ENCODE measurements around the gene LMO7. TPM values are rescaled to one million over a fixed set of nuclear protein-coding genes. Genes with fewer than 3 reads are reported as not detected.

The LMO7 gene
- total RNA-seq, 1 experiment from 2014 or later, result 105 TPM

DNA sequence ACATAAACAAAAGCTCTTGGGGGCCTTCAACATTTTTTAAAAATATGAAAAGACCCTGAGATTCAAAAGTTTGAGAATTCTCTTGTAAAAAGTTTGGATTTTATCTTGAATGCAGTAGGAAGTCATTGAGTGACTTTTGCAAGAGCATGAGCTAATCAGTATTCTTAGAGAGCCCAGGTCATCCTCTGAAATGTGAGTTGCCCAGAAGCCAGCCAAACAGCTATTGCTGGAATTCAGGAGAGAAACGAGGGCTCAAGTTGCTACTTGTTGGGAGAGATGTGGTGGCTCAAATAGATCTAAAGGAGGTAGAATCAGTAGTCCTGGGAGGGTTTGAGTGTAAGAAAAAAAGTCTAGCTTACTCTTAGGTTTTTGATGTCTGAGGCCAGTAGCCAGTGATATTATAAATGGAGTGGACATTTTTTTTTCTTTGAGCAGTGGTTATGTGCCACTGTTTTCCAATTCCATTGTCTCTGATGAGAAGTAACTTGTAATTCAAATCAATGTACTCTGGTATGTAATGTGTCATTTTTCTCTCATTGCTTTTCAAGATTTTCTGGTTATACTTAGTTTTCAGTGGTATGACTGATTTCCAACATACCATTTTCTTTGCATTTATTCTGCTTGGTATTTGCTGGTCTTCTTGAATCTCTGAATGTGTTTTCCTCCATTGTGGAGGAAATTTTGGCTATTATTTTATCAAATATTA is 30.7 kb downstream of the LMO7 start:
- no peaks in the 10 kb centered on the region for H3K9me3 Mint-ChIP-seq (ENCODE audit: low read depth, unreplicated experiment)
- DNase-seq, result no peak
- H3K36me3 Mint-ChIP-seq (ENCODE audit: insufficient read depth, unreplicated experiment), result no peaks in the 10 kb centered on the region
- H3K4me3 Mint-ChIP-seq (ENCODE audit: low read depth, unreplicated experiment), result no peak overlapping the region
- no peaks in the 10 kb centered on the region for H3K27me3 Mint-ChIP-seq (ENCODE audit: unreplicated experiment)
- H3K27ac Mint-ChIP-seq (ENCODE audit: unreplicated experiment), result no peak overlapping the region
- TF ChIP-seq, protein P1, sequence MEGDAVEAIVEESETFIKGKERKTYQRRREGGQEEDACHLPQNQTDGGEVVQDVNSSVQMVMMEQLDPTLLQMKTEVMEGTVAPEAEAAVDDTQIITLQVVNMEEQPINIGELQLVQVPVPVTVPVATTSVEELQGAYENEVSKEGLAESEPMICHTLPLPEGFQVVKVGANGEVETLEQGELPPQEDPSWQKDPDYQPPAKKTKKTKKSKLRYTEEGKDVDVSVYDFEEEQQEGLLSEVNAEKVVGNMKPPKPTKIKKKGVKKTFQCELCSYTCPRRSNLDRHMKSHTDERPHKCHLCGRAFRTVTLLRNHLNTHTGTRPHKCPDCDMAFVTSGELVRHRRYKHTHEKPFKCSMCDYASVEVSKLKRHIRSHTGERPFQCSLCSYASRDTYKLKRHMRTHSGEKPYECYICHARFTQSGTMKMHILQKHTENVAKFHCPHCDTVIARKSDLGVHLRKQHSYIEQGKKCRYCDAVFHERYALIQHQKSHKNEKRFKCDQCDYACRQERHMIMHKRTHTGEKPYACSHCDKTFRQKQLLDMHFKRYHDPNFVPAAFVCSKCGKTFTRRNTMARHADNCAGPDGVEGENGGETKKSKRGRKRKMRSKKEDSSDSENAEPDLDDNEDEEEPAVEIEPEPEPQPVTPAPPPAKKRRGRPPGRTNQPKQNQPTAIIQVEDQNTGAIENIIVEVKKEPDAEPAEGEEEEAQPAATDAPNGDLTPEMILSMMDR (IDR thresholded peaks at IDR 0.05; ENCODE audit: unreplicated experiment), result no peak
- no peaks in the 10 kb centered on the region for H3K4me1 Mint-ChIP-seq (ENCODE audit: low read depth, unreplicated experiment)
- intact Hi-C loops (cut with micrococcal nuclease; ENCODE audit: unreplicated experiment), result loop anchor here (10.0 kb wide), 1 partner anchor 102 kb away; no protein-coding TSS in a partner anchor
- CTCF ChIA-PET, result no interaction called here
- BruUV-seq (replicated peaks), result no TSS peak

DNA sequence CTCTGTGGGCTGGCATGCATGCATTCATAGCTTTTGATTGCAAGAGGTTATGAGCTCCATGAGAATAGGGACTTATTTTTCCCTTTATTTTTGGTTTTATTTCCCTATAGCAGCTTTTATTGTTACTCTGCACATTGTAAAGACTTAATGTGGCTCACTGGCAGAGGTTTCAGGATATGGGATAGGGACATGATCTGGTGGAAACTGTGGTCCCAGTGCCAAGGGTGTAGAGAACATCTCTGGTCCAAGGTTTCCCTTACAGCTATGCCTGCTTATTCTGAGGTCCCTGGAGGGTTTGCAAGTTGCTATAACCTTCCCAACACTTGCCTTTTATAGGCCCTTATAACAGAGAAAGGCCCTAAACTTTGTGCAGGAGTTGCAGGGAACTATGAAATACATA is 33.6 kb downstream of the LMO7 start:
- no TSS peak for BruUV-seq (replicated peaks)
- DNase-seq, result no peak
- H3K36me3 Mint-ChIP-seq (ENCODE audit: insufficient read depth, unreplicated experiment), result no peaks in the 10 kb centered on the region
- TF ChIP-seq, protein P1 (IDR thresholded peaks at IDR 0.05; ENCODE audit: unreplicated experiment), result no peak
- H3K9me3 Mint-ChIP-seq (ENCODE audit: low read depth, unreplicated experiment), result no peaks in the 10 kb centered on the region
- H3K27ac Mint-ChIP-seq (ENCODE audit: unreplicated experiment), result no peak overlapping the region
- no peak overlapping the region for H3K4me3 Mint-ChIP-seq (ENCODE audit: low read depth, unreplicated experiment)
- intact Hi-C loops (cut with micrococcal nuclease; ENCODE audit: unreplicated experiment), result loop anchor here (10.0 kb wide), 2 partner anchors 105 to 805 kb away; no protein-coding TSS in a partner anchor
- no peaks in the 10 kb centered on the region for H3K4me1 Mint-ChIP-seq (ENCODE audit: low read depth, unreplicated experiment)
- CTCF ChIA-PET, result no interaction called here
- H3K27me3 Mint-ChIP-seq (ENCODE audit: unreplicated experiment), result no peaks in the 10 kb centered on the region

DNA sequence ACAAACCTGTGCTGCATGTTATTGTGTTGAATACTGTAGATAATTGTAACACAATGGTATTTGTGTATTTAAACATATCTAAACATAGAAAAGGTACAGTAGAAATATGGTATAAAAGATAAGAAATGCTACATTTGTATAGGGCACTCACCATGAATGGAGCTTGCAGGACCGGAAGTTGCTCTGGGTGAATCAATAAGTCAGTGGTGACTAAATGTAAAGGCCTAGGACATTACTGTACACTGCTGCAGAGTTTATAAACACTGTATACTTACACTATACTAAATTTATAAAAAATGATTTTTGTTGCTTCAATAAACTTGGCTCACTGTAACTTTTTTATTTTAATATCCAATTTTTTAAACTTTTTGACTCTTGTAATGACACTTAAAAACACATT is 34.4 kb downstream of the LMO7 start:
- CTCF ChIA-PET, result no interaction called here
- no peak overlapping the region for H3K4me3 Mint-ChIP-seq (ENCODE audit: low read depth, unreplicated experiment)
- no peak for DNase-seq
- no peaks in the 10 kb centered on the region for H3K36me3 Mint-ChIP-seq (ENCODE audit: insufficient read depth, unreplicated experiment)
- TF ChIP-seq, protein P1 (IDR thresholded peaks at IDR 0.05; ENCODE audit: unreplicated experiment), result no peak
- BruUV-seq (replicated peaks), result no TSS peak
- H3K4me1 Mint-ChIP-seq (ENCODE audit: low read depth, unreplicated experiment), result no peaks in the 10 kb centered on the region
- no peaks in the 10 kb centered on the region for H3K9me3 Mint-ChIP-seq (ENCODE audit: low read depth, unreplicated experiment)
- intact Hi-C loops (cut with micrococcal nuclease; ENCODE audit: unreplicated experiment), result loop anchor here (10.0 kb wide), 1 partner anchor 804 kb away; no protein-coding TSS in a partner anchor
- no peaks in the 10 kb centered on the region for H3K27me3 Mint-ChIP-seq (ENCODE audit: unreplicated experiment)
- H3K27ac Mint-ChIP-seq (ENCODE audit: unreplicated experiment), result no peak overlapping the region

DNA sequence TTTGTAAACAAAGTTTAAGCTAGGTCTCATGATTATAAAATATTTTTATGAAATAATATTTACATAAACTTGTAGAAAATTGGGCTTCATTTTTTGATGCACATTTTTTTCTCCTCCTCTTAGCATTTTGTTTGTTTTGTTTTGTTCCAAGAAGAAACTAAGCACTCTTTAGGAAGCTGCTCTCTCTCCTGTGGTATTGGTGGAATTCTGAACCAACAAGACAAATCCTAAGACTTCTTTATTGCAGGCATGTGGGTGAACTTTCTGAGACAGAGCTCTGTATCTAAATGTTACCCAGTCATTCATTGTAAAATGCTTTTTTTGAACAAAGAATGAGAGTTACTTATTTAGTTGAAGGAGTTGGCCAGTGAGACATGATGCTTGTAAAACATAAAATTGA is 39.3 kb downstream of the LMO7 start:
- DNase-seq, result no peak
- TF ChIP-seq, protein P1 (IDR thresholded peaks at IDR 0.05; ENCODE audit: unreplicated experiment), result no peak
- H3K4me1 Mint-ChIP-seq (ENCODE audit: low read depth, unreplicated experiment), result no peaks in the 10 kb centered on the region
- no peaks in the 10 kb centered on the region for H3K27me3 Mint-ChIP-seq (ENCODE audit: unreplicated experiment)
- H3K27ac Mint-ChIP-seq (ENCODE audit: unreplicated experiment), result no peak overlapping the region
- no peaks in the 10 kb centered on the region for H3K9me3 Mint-ChIP-seq (ENCODE audit: low read depth, unreplicated experiment)
- H3K4me3 Mint-ChIP-seq (ENCODE audit: low read depth, unreplicated experiment), result no peak overlapping the region
- intact Hi-C loops (cut with micrococcal nuclease; ENCODE audit: unreplicated experiment), result loop anchor here (10.0 kb wide), 1 partner anchor 799 kb away; no protein-coding TSS in a partner anchor
- no TSS peak for BruUV-seq (replicated peaks)
- CTCF ChIA-PET, result no interaction called here
- no peaks in the 10 kb centered on the region for H3K36me3 Mint-ChIP-seq (ENCODE audit: insufficient read depth, unreplicated experiment)
